OCI-LY7 (cell line): ENCODE data around the gene LIN37. TPM values are rescaled to one million over a fixed set of nuclear protein-coding genes. Genes with fewer than 3 reads are reported as not detected.

Source experiments
- BruUV-seq: library from RNA; stranded (reverse); fragments of 400-500 nt; replicated peaks from 2 replicates; lab custom pipeline; 2021; lab: Mats Ljungman, UMichigan
- CTCF ChIA-PET: fragments of 300-600 bp; sonication (Branson Sonifier 250); formaldehyde crosslinking; loops from one replicate; lab custom pipeline; 2022; ENCODE audit warnings: antibody characterized with exemption; ENCODE audit not compliant: unreplicated experiment; lab: Charles Lee
- POLR2A ChIA-PET: fragments of 300-600 bp; sonication (Branson Sonifier 250); formaldehyde crosslinking; loops from one replicate; lab custom pipeline; 2022; ENCODE audit warnings: antibody characterized with exemption; lab: Charles Lee
- DNase-seq: peaks from one replicate; pipeline ENCODE4 v3.0.0-alpha.2; 2015; ENCODE audit warnings: low spot score
- H2AFZ ChIP-seq: fragments of 200-600 bp; sonication (generic), shearing (Covaris generic); 2 replicates; pipeline ENCODE4 v1.6.1; 2014; ENCODE audit warnings: mild to moderate bottlenecking, antibody characterized with exemption, low read length, moderate library complexity
- H3K27ac ChIP-seq: fragments of 200-600 bp; sonication (generic); 2 replicates; pipeline ENCODE4 v1.5.1; 2014; ENCODE audit warnings: mixed run types, low read depth, mild to moderate bottlenecking, moderate library complexity, low read length, inconsistent platforms; ENCODE audit not compliant: poor library complexity, severe bottlenecking
- H3K36me3 ChIP-seq: fragments of 200-600 bp; sonication (generic); 2 replicates; pipeline ENCODE4 v1.6.1; 2014; ENCODE audit warnings: mild to moderate bottlenecking, antibody characterized with exemption, low read length, moderate library complexity, mixed read lengths; ENCODE audit not compliant: insufficient read depth
- H3K4me1 ChIP-seq: fragments of 200-600 bp; sonication (generic); 2 replicates; pipeline ENCODE4 v1.5.1; 2014; ENCODE audit warnings: mild to moderate bottlenecking, low read length; ENCODE audit not compliant: insufficient read depth, poor library complexity, severe bottlenecking
- H3K4me2 ChIP-seq: fragments of 200-600 bp; sonication (generic); 2 replicates; pipeline ENCODE4 v1.6.1; 2014; ENCODE audit warnings: mild to moderate bottlenecking, low read length
- H3K4me3 ChIP-seq: fragments of 200-600 bp; sonication (generic); 2 replicates; pipeline ENCODE4 v1.5.1; 2014; ENCODE audit warnings: mild to moderate bottlenecking, low read depth, low read length; ENCODE audit not compliant: poor library complexity, severe bottlenecking
- H3K79me2 ChIP-seq: fragments of 200-600 bp; sonication (generic); 2 replicates; pipeline ENCODE4 v1.6.1; 2016; ENCODE audit warnings: low read depth, mild to moderate bottlenecking, low read length, moderate library complexity, mixed read lengths; ENCODE audit not compliant: insufficient read depth
- H3K9me2 ChIP-seq: fragments of 200-600 bp; sonication (generic); 2 replicates; pipeline ENCODE4 v1.6.1; 2016; ENCODE audit warnings: mild to moderate bottlenecking, low read length, mixed read lengths; ENCODE audit not compliant: insufficient read depth
- H3K9me3 ChIP-seq: fragments of 200-600 bp; sonication (generic); 2 replicates; pipeline ENCODE4 v1.6.1; 2014; ENCODE audit warnings: mild to moderate bottlenecking, mixed run types, low read length, mixed read lengths
- H4K20me1 ChIP-seq: fragments of 200-600 bp; sonication (generic); 2 replicates; pipeline ENCODE4 v1.6.1; 2014; ENCODE audit warnings: mild to moderate bottlenecking, antibody characterized with exemption, low read length, moderate library complexity, mixed read lengths; ENCODE audit not compliant: insufficient read depth
- EZH2phosphoT487 ChIP-seq: fragments of 200-600 bp; sonication (generic); IDR thresholded peaks from 2 replicates; pipeline ENCODE4 v1.6.1; 2018; ENCODE audit warnings: low read depth, borderline replicate concordance, mild to moderate bottlenecking, mixed run types, antibody characterized with exemption, low read length, moderate library complexity, mixed read lengths
- intact Hi-C: fragments of 100-400 bp; cut with micrococcal nuclease; formaldehyde crosslinking; loops from one replicate; pipeline ENCODE4 v1.10.0; 2022; ENCODE audit not compliant: unreplicated experiment
- total RNA-seq, 2 experiments: library from RNA; depleted of rRNA in 1 of 2; stranded (reverse); fragments of >200 nt in 1 of 2; shearing (Covaris generic) in 1 of 2; gene quantifications; 2 replicates each; pipeline ENCODE4 v1.2.3, GENCODE V29; 2014 to 2022
- TF ChIP-seq, protein P1 (sequence below): fragments of 200-600 bp; sonication (generic); conservative IDR thresholded peaks from 2 replicates; pipeline ENCODE4 v1.5.1; 2014; ENCODE audit warnings: mild to moderate bottlenecking, antibody characterized with exemption, low read length, moderate library complexity, mixed read lengths

Gene LIN37
- total RNA-seq, 2 experiments from 2014 or later: 11.6 to 11.7 TPM

- no TSS peak for BruUV-seq
- intact Hi-C loops: loop anchor here (5.0 to 10.0 kb wide), 2 partner anchors 160 to 1307 kb away; partner anchors contain the start of genes HCST and NFKBID
- CTCF ChIA-PET: no interaction called here
Observed at GRCh38 chr19:35742121-35742724, 6.2 kb upstream of the LIN37 start, which contains the start of gene IGFLR1. Gene IGFLR1, minus strand, starts transcription at chr19:35742452. Its CDS starts 1,272 bp downstream, at chr19:35741180.

DNA sequence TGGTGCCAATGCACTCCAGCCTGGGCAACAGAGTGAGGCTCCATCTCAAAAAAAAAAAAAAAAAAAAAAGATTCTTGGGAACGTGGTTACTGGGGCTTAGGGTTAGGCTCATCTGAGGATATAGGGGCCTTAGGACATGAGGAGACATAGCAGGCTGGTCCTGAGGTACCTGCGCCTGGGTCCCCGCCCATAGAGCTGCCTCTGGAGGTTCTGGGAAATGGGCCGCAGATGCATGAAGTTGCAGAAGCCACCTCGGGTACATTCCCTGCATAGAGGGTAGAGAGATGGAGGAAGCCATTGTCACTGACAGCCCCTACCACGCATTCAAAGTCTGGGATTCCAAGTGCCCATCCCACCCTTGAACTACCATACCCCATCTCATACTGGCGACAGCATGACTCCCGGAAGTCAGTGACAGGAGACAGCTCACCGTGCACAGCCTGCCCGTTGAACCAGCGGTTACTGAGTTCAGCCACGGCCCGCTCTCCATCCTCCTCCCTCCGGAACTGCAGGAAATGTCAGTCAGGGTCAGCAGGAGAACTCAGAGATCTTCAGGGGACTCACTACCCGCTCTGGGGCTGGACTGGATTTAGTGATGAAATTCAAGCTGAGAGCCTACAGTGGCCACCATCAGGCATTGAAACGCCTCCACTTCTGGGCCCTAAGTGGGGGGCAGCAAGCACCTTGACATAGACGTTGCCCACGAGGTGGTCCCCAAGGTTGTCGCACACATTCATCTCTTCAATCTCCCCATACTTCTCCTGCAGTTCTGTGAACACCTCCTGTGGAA lies 4.5 kb upstream of the LIN37 start:
- peak; percentile 41 for DNase-seq
- H3K9me2 ChIP-seq: no peaks in the 10 kb centered on the region
- H3K4me3 ChIP-seq: peak overlapping the region; percentile 78
- no peaks in the 10 kb centered on the region for H3K9me3 ChIP-seq
- H4K20me1 ChIP-seq: no peaks in the 10 kb centered on the region
- POLR2A ChIA-PET: interaction anchor here (0.6 to 2.3 kb wide), 9 partner anchors 21 to 1397 kb away, joined by 3 to 9 read pairs (median 4); partner anchors contain the start of gene COX6B1
- peak overlapping the region; percentile 13; the same call in 1 of the 2 replicates for H2AFZ ChIP-seq
- CTCF ChIA-PET: interaction anchor here (0.6 kb wide), 1 partner anchor 53 kb away, joined by 8 read pairs; no protein-coding TSS in a partner anchor
- H3K4me2 ChIP-seq: peak overlapping the region; percentile 84
- TF ChIP-seq EZH2phosphoT487: no peak
- TF ChIP-seq, protein P1, sequence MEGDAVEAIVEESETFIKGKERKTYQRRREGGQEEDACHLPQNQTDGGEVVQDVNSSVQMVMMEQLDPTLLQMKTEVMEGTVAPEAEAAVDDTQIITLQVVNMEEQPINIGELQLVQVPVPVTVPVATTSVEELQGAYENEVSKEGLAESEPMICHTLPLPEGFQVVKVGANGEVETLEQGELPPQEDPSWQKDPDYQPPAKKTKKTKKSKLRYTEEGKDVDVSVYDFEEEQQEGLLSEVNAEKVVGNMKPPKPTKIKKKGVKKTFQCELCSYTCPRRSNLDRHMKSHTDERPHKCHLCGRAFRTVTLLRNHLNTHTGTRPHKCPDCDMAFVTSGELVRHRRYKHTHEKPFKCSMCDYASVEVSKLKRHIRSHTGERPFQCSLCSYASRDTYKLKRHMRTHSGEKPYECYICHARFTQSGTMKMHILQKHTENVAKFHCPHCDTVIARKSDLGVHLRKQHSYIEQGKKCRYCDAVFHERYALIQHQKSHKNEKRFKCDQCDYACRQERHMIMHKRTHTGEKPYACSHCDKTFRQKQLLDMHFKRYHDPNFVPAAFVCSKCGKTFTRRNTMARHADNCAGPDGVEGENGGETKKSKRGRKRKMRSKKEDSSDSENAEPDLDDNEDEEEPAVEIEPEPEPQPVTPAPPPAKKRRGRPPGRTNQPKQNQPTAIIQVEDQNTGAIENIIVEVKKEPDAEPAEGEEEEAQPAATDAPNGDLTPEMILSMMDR: no peak
- TSS peak; percentile 70 for BruUV-seq
- H3K36me3 ChIP-seq: peaks cover 10% of the 10 kb centered on the region; the same call in 1 of the 2 replicates
- H3K4me1 ChIP-seq: peaks cover 59% of the 10 kb centered on the region
- intact Hi-C loops: loop anchor here (1.0 to 10.0 kb wide), 3 partner anchors 27 to 1309 kb away; partner anchors contain the start of genes HCST and NFKBID
- H3K79me2 ChIP-seq: peaks cover 14% of the 10 kb centered on the region; the same call in 1 of the 2 replicates
- peak overlapping the region; percentile 86 for H3K27ac ChIP-seq

More at GRCh38 chr19:35742121-35742724, 6.2 kb upstream of the LIN37 start, which contains the start of gene IGFLR1:
- Histone ChIP-seq H3K4me1 (peaks cover 57% of the 10 kb centered on the region), H2AFZ (peak within 1 kb of the TSS; percentile 73), H3K4me2 (peak within 1 kb of the TSS; percentile 84), H3K36me3 (peaks cover 26% of the 10 kb centered on the region), H3K9me3 (no peaks in the 10 kb centered on the region), H4K20me1 (no peaks in the 10 kb centered on the region), H3K4me3 (peak within 1 kb of the TSS; percentile 69), H3K27ac (peak within 1 kb of the TSS; percentile 86), H3K9me2 (no peaks in the 10 kb centered on the region), H3K79me2 (peaks cover 11% of the 10 kb centered on the region; the same call in 1 of the 2 replicates)
- peak; percentile 75 for DNase-seq
- POLR2A ChIA-PET: no interaction called here
- no peak for TF ChIP-seq EZH2phosphoT487
- TF ChIP-seq, protein P1: no peak
